ENCODE results near the gene WASF2.
"Not testable (repeated sequence)": the region's sequence is repeated elsewhere in the genome, so short reads cannot be mapped to it uniquely, and the experiment has no call there.

Gene WASF2

GRCh38 chr1:27492796-27493195 lies 2.8 kb upstream of the WASF2 start:
- no peak for DNase-seq

GRCh38 chr1:27491748-27492700 lies 2.1 kb upstream of the WASF2 start:
- DNase-seq, result no peak

GRCh38 chr1:27489501-27489972 lies 430 bp downstream of the WASF2 start:
- no peak for DNase-seq

- DNase-seq, result no peak
Measured at GRCh38 chr1:27487966-27488884, 1.7 kb downstream of the WASF2 start.

GRCh38 chr1:27485363-27485762 lies 4.6 kb downstream of the WASF2 start:
- no peak for DNase-seq

- no peak for DNase-seq
Measured at GRCh38 chr1:27483659-27484058, 6.3 kb downstream of the WASF2 start.

- no peak for DNase-seq
Measured at GRCh38 chr1:27481994-27482620, 7.9 kb downstream of the WASF2 start.

GRCh38 chr1:27478098-27478497 lies 11.9 kb downstream of the WASF2 start:
- DNase-seq, result no peak

- no peak for DNase-seq
Measured at GRCh38 chr1:27476237-27476636, 13.7 kb downstream of the WASF2 start.

- no peak for DNase-seq
Measured at GRCh38 chr1:27475720-27476119, 14.2 kb downstream of the WASF2 start.

- no peak for DNase-seq
Measured at GRCh38 chr1:27473755-27474154, 16.2 kb downstream of the WASF2 start.

- DNase-seq, result not testable (repeated sequence)
Measured at GRCh38 chr1:27472098-27472497, 17.9 kb downstream of the WASF2 start.

- no peak for DNase-seq
Measured at GRCh38 chr1:27471477-27471876, 18.5 kb downstream of the WASF2 start.

- no peak for DNase-seq
Measured at GRCh38 chr1:27469334-27469733, 20.6 kb downstream of the WASF2 start.

- DNase-seq, result not testable (repeated sequence)
Measured at GRCh38 chr1:27468378-27468777, 21.6 kb downstream of the WASF2 start.

GRCh38 chr1:27464926-27465647 lies 24.9 kb downstream of the WASF2 start:
- no peak for DNase-seq

- DNase-seq, result not testable (repeated sequence)
Measured at GRCh38 chr1:27463916-27464315, 26.1 kb downstream of the WASF2 start.

GRCh38 chr1:27458521-27458920 lies 31.4 kb downstream of the WASF2 start:
- not testable (repeated sequence) for DNase-seq

GRCh38 chr1:27455139-27455811 lies 34.7 kb downstream of the WASF2 start:
- DNase-seq, result no peak

- no peak for DNase-seq
Measured at GRCh38 chr1:27454610-27455009, 35.4 kb downstream of the WASF2 start.

- DNase-seq, result no peak
Measured at GRCh38 chr1:27451343-27451742, 38.6 kb downstream of the WASF2 start.

GRCh38 chr1:27448982-27449381 lies 41.0 kb downstream of the WASF2 start:
- no peak for DNase-seq

Measured in NCI-H2029 treated with DMSO at 0.1 percent for 48 hours (cell line).